ENCODE data around the gene SLC9A9.

The SLC9A9 gene

DNA sequence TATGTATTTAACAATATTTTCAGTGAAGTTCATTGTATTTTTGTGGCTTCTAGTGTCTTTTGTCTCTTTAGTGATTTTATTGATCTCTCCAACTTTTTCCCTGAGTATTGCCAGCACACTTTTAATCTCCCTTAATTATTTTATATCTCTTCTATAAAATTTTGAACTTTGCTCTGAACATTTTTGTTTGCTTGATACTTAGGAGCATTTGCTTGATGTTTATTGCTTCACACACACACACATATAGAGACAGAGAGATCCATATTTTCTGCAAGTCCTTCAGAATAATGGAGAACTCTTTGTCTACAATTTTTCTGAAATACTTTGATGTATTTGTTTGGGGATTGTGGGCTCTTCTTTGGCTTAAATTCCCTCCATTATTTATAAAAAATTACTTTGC lies 213.8 kb downstream of the SLC9A9 start:
- no peak for DNase-seq

- no peak for DNase-seq
Observed at GRCh38 chr3:143633816-143634215, 214.5 kb downstream of the SLC9A9 start.

DNA sequence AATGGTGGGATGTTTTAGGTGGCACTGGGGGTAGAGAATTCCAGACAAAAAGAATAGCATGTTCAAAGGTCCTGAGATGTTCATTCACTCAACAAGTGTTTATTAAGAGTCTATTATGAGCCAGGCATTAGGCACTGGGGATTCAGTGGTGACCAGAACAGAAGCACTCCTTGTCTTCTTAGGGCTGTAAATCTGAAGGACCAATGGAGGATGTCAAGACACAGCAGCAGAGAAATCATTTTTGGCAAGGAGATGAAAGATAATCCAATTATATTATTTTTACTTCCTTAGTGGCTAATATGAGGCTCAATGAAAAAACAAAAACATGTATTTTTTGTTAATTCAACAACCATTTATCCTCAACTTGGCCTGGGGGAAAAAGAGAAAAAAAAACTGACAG lies 218.5 kb downstream of the SLC9A9 start:
- DNase-seq = no peak

DNA sequence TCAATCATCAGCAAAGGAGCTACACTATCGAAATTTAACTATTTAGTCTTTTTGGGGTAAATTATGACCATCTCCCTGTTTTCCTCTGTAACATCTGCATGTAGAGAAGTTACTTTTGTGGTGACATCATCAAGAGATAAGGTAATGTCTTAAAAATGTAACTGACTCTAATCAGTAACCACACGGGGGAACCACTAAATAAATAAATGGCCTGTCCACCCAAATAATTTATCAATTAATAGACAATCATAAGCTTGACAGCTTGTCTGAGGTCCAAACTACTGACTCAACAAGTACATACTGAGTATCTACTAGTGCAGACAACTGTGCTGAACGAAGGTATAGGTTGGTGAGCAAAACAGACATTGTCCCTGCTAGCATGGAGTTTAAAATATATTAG lies 219.3 kb downstream of the SLC9A9 start:
- peak; percentile 11 for DNase-seq

GRCh38 chr3:143627336-143627735 lies 220.9 kb downstream of the SLC9A9 start:
- DNase-seq = peak; percentile 60

GRCh38 chr3:143619231-143619630 lies 229.0 kb downstream of the SLC9A9 start:
- no peak for DNase-seq

GRCh38 chr3:143617050-143617449 lies 231.2 kb downstream of the SLC9A9 start:
- DNase-seq = no peak

DNA sequence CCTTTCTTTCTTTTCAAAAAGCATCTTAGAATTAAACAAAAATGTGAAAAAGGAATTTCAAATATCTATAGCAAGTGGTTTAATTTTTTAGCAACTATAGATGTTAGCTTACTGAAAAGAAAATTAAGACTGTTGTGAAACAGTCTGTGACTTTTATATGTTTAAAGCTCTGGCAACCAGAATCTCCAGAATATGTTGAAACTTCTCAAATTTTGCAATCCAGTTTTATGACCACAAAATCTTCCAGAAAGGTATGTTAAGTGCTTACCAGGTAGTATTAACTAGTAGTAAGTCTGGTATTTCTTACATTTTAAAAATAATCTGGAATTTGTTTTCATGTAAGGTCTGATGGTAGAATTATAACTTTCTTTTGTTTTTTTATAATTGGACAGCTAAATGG lies 235.0 kb downstream of the SLC9A9 start:
- DNase-seq = no peak

DNA sequence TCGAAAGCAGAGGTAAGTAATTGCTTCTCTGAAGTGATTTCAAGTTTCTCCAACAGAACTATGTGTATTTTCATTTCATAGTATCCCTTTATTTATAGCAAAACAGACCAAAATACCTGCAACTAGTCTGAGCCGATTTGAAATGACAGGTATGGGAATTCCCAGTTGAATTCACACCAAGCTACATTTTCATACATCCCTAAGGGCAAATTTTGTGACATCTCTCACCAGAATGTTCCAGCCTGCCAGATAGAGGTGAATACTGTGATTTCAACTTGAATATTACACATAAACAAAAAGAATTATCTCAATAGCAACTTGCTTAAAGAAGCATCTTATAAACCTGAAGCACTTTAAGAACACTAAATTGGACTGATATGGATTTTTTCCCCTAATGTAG lies 235.7 kb downstream of the SLC9A9 start:
- DNase-seq = no peak

GRCh38 chr3:143608966-143609365 lies 239.3 kb downstream of the SLC9A9 start:
- DNase-seq = peak; percentile 18

- no peak for DNase-seq
Observed at GRCh38 chr3:143605233-143605950, 242.9 kb downstream of the SLC9A9 start.

GRCh38 chr3:143604402-143605185 lies 243.7 kb downstream of the SLC9A9 start:
- no peak for DNase-seq

- no peak for DNase-seq
Observed at GRCh38 chr3:143603774-143604173, 244.5 kb downstream of the SLC9A9 start.

DNA sequence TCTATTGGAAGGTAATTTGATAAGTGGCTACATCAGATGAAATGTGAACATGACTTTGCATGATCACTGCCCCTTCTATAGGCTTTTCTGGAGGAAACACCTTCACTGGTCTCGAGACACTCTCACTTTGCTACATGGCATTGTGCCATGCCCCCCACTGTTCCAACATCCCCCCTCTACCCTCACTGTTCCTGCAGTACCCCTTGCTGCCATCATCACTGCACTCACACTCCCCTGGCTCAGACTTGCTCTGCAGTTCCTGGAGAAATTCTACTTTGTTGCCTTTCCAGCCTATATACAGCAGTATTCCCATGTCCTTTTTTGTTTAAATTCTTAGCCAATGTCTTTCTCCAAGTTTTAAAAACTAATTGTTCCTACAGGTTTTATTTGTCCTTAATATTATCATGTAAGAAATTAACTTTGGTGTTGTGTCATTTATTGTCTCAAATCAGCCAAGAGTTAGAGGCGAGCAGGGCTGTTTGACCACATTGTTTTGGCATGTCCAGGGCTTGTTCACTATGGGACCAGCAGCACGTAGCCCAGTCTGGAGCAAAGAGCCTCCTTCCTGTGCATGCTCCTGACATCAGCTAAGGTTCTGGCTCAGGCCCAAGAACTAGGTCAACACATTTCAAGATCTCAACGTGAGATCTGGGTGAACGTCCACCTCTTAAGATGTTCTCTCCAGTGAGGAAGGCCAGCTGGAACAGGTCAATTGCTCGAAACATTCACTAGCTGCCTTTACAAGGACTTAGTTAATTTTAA lies 246.4 kb downstream of the SLC9A9 start:
- DNase-seq = peak; percentile 15

- DNase-seq = peak; percentile 6
Observed at GRCh38 chr3:143600756-143601718, 247.2 kb downstream of the SLC9A9 start.

- no peak for DNase-seq
Observed at GRCh38 chr3:143597774-143598652, 250.3 kb downstream of the SLC9A9 start.

GRCh38 chr3:143596957-143597642 lies 251.2 kb downstream of the SLC9A9 start:
- DNase-seq = no peak

- DNase-seq = no peak
Observed at GRCh38 chr3:143595456-143596077, 252.7 kb downstream of the SLC9A9 start.

DNA sequence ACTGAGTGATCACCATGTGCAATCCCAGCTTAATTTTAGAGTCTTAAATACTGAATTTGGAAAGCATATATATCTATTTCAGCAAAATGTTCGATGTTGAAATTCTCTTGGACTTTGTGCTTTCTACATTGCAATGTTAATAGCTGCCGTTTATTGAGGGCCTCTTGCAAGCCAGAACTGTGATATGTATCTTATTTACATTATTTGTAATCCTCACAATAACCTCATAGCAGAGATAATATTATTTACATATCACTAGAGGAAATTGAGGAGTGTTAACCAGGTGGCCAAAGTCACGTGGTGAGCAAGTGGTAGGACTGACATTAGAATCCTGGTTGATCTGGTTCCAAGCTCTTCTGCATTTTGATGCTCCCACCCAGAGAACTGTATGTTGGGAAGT lies 254.1 kb downstream of the SLC9A9 start:
- no peak for DNase-seq

- DNase-seq = no peak
Observed at GRCh38 chr3:143590660-143591059, 257.6 kb downstream of the SLC9A9 start.
